Choroid plexus epithelial cell (primary cell): ENCODE results near the gene DDX10.

Experiments used
- DNase-seq: peaks from one replicate; pipeline ENCODE4 v3.0.0-alpha.2; 2010; ENCODE audit warnings: low read depth
- H3K4me3 ChIP-seq: 2 replicates; pipeline ENCODE4 v1.5.1; 2011; ENCODE audit warnings: low read depth, mild to moderate bottlenecking, control low read depth, low read length, moderate library complexity
- CTCF ChIP-seq: conservative IDR thresholded peaks from 2 replicates; pipeline ENCODE4 v1.5.1; 2011; ENCODE audit warnings: low read depth, mild to moderate bottlenecking, control low read depth, inconsistent platforms, low read length, moderate library complexity

The DDX10 gene

GRCh38 chr11:108654994-108655631, 9.8 kb upstream of the DDX10 start:
- DNase-seq: peak; percentile 79
- peak; percentile 82 for TF ChIP-seq CTCF
- no peak overlapping the region for H3K4me3 ChIP-seq

GRCh38 chr11:108662700-108663099, 2.2 kb upstream of the DDX10 start:
- no peak for DNase-seq
- H3K4me3 ChIP-seq: no peak overlapping the region
- no peak for TF ChIP-seq CTCF

- no peak for TF ChIP-seq CTCF
- no peak for DNase-seq
- no peak overlapping the region for H3K4me3 ChIP-seq
Measured at GRCh38 chr11:108663154-108663877, 1.6 kb upstream of the DDX10 start.

- TF ChIP-seq CTCF: peak; percentile 5
- no peak overlapping the region for H3K4me3 ChIP-seq
- no peak for DNase-seq
Measured at GRCh38 chr11:108666373-108666772, 1.5 kb downstream of the DDX10 start.

- no peak for TF ChIP-seq CTCF
- no peak overlapping the region for H3K4me3 ChIP-seq
- DNase-seq: no peak
Measured at GRCh38 chr11:108669286-108669685, 4.4 kb downstream of the DDX10 start.

- DNase-seq: no peak
- no peak overlapping the region for H3K4me3 ChIP-seq
- TF ChIP-seq CTCF: no peak
Measured at GRCh38 chr11:108669711-108670110, 4.8 kb downstream of the DDX10 start.

GRCh38 chr11:108670451-108670850, 5.6 kb downstream of the DDX10 start:
- H3K4me3 ChIP-seq: no peak overlapping the region
- TF ChIP-seq CTCF: no peak
- no peak for DNase-seq
